ENCODE results near the gene RBM20.

Gene RBM20

GRCh38 chr10:110852947-110853346, 208.8 kb downstream of the RBM20 start:
- ChIA-PET POLR2A (no interaction called here), CTCF (interaction anchor here (0.9 to 1.5 kb wide), 2 partner anchors 16 to 45 kb away, joined by 3 read pairs; no protein-coding TSS in a partner anchor)
- no peak for TF ChIP-seq CTCF (IDR thresholded peaks at IDR 0.05; ENCODE audit: insufficient read depth, low read length, missing control alignments)
- no peak for DNase-seq (ENCODE audit: low read depth, low spot score)
- H3K4me3 ChIP-seq (ENCODE audit: low read depth, low read length) = no peak overlapping the region

- no peak for DNase-seq (ENCODE audit: low read depth, low spot score)
- ChIA-PET POLR2A (no interaction called here), CTCF (interaction anchor here (1.5 kb wide), 1 partner anchor 17 kb away, joined by 3 read pairs; no protein-coding TSS in a partner anchor)
- no peak overlapping the region for H3K4me3 ChIP-seq (ENCODE audit: low read depth, low read length)
- no peak for TF ChIP-seq CTCF (IDR thresholded peaks at IDR 0.05; ENCODE audit: insufficient read depth, low read length, missing control alignments)
Observed at GRCh38 chr10:110853921-110854605, 209.9 kb downstream of the RBM20 start.

- POLR2A ChIA-PET = no interaction called here
- no peak for TF ChIP-seq CTCF (IDR thresholded peaks at IDR 0.05; ENCODE audit: insufficient read depth, low read length, missing control alignments)
- DNase-seq (ENCODE audit: low read depth, low spot score) = no peak
- no peak overlapping the region for H3K4me3 ChIP-seq (ENCODE audit: low read depth, low read length)
- CTCF ChIA-PET = interaction anchor here (0.7 to 1.4 kb wide), 4 partner anchors 12 to 112 kb away, joined by 3 to 5 read pairs (median 4); no protein-coding TSS in a partner anchor
Observed at GRCh38 chr10:110857265-110858171, 213.4 kb downstream of the RBM20 start.

- CTCF ChIA-PET = interaction anchor here (0.7 to 0.9 kb wide), 2 partner anchors 13 to 55 kb away, joined by 3 to 4 read pairs; no protein-coding TSS in a partner anchor
Observed at GRCh38 chr10:110858297-110858934, 214.3 kb downstream of the RBM20 start.

GRCh38 chr10:110859206-110859972, 215.3 kb downstream of the RBM20 start:
- no peak for DNase-seq (ENCODE audit: low read depth, low spot score)
- no peak for TF ChIP-seq CTCF (IDR thresholded peaks at IDR 0.05; ENCODE audit: insufficient read depth, low read length, missing control alignments)
- ChIA-PET POLR2A (interaction anchor here (1.1 to 1.9 kb wide), 2 partner anchors 12 to 13 kb away, joined by 3 to 8 read pairs; partner anchors contain the start of gene PDCD4), CTCF (interaction anchor here (0.9 to 1.0 kb wide), 2 partner anchors 13 to 249 kb away, joined by 3 read pairs; no protein-coding TSS in a partner anchor)
- H3K4me3 ChIP-seq (ENCODE audit: low read depth, low read length) = no peak overlapping the region

More at GRCh38 chr10:110858297-110858934, 214.3 kb downstream of the RBM20 start:
- no peak overlapping the region for H3K4me3 ChIP-seq (ENCODE audit: low read depth, low read length)
- TF ChIP-seq CTCF (IDR thresholded peaks at IDR 0.05; ENCODE audit: insufficient read depth, low read length, missing control alignments) = no peak
- no peak for DNase-seq (ENCODE audit: low read depth, low spot score)
- POLR2A ChIA-PET = interaction anchor here (1.9 kb wide), 1 partner anchor 13 kb away, joined by 8 read pairs; the partner anchor contains the start of gene PDCD4

Measured in AG04449 (cell line).